Left colon (tissue), 2 donors: Measurements from ENCODE around the gene NELL1. TPM values are rescaled to one million over a fixed set of nuclear protein-coding genes. Genes with fewer than 3 reads are reported as not detected.

Experiments used
- ATAC-seq: fragments of 200-7000 bp; cut with Tn5 transposase; one replicate; pipeline ENCODE4 v1.9.1; 2020; ENCODE audit warnings: mild to moderate bottlenecking, moderate library complexity
- DNase-seq, 2 donors: peaks; one replicate each; pipeline ENCODE4 v3.0.0-alpha.2; 2020
- intact Hi-C, 2 donors: fragments of 100-400 bp; cut with DNase I in 1 of 2; cut with micrococcal nuclease in 1 of 2; formaldehyde crosslinking; loops; one replicate each; pipeline versions ENCODE4 v1.11.2 to v1.14.0; 2022; cut with DNase I, micrococcal nuclease
- long read RNA-seq: library from polyadenylated mRNA; unstranded; transcript quantifications from one replicate; pipeline ENCODE4 v2.0.0, GENCODE V29; 2021
- total RNA-seq, 2 donors: library from RNA; stranded (reverse); fragmentation: NEBNext Ultra II Directional; extraction: Animal tissue kit (Norgen Biotek cat#: 25700); gene quantifications; one replicate each; pipeline ENCODE4 v1.2.1, GENCODE V29; 2021
- donor health status: DM: no; HTN: no; CAD: no.
- donor health status: DM: yes; HTN: yes; CAD: no.

NELL1 gene
- under 1 TPM; 0.09 to 0.89 TPM for total RNA-seq
- long read RNA-seq: 0 reads

DNA sequence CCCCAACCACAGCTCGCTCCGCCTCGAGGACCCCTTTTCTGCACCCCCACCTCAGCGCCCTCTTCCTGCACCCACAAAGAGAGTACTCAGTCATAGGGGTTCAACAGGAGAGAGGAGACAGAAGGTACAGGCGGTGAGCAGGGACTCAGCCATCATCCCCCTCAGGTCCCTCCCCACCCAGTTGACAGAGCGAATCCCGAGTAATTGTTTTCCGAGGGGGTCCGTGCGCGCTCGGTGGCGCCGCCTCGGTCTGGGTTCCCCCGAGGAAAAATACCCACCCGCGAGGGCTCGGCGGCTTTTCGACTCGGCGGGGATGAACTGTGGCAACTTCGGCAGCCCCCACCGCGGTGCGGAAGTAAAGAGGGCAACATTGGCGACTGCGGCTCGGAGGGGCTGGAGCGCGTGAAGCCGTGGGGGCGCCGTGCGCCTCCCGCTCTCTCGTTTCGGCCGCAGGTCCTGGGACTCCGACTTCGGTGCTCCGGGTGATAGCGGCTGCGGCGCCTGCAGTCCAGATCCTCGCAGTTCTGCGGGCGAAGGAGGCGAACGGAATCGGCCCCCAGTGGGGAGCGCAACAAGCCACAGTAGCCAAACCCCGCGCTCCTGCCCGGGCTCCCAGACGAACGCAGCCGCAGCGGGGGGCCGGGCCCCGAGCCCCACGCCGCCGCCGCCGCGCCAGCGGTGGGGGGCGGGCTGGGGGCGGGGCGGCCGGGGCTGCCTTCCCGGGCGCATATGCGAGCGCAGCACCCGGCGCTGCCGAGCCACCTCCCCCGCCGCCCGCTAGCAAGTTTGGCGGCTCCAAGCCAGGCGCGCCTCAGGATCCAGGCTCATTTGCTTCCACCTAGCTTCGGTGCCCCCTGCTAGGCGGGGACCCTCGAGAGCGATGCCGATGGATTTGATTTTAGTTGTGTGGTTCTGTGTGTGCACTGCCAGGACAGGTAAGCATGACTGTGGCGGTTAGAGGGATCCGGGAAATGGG, at the start of gene NELL1:
Gene NELL1, plus strand, starts transcription at position 743 of the 976 bp plus-strand sequence.
- DNase-seq: no peak
- intact Hi-C loops: no loop called here
- ATAC-seq: no peak

- ATAC-seq (no peak), DNase-seq (no peak)
- intact Hi-C loops: no loop called here
These were observed 48.4 kb upstream of the NELL1 start for GRCh38 chr11:20620988-20621387.

DNA sequence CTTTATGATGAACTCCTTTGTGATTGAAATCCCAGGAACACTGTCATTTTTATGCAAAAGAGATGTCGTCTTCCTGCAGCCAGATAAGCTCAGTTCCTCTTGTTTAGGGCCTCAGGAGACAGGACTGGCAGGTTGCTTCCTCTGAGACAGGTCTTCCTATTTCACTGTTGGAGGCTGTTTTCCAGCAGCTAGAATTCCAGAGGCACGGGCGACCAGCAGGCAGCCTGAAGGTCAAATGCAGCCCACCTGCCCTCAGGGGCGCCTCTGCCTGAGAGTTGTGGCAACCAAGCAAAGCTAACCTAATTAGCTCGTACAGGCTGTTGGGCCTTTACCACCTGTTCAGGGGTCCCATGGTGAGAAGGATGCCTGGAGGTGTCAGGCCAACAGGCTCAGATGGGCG, 47.7 kb upstream of the NELL1 start:
- DNase-seq (no peak), ATAC-seq (no peak)
- intact Hi-C loops: no loop called here

GRCh38 chr11:20623252-20623651, 46.1 kb upstream of the NELL1 start:
- DNase-seq (no peak), ATAC-seq (no peak)
- intact Hi-C loops: no loop called here

DNA sequence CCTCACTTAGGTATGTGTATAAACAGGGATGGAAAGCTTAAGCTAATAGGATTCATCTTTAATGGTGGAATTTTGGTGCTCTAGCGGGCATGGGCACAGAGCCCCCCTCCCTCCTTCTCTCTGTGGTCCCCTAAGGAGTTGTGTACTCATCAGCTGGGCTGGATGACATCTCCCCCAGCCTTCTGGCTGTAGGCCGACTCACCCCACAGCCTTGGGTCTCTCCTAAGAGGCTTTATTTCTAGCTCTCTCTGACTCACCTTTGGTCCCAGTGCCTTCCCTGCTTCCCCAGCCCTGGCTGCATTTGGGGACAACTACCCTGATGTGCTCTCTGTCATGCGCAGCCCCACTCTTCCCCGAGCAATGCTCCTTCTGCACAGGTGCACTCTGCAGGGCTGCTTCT, 43.1 kb upstream of the NELL1 start:
- no peak for ATAC-seq
- intact Hi-C loops: no loop called here
- no peak for DNase-seq

- DNase-seq (no peak), ATAC-seq (no peak)
- intact Hi-C loops: no loop called here
These were observed 42.4 kb upstream of the NELL1 start for GRCh38 chr11:20627026-20627425.

DNA sequence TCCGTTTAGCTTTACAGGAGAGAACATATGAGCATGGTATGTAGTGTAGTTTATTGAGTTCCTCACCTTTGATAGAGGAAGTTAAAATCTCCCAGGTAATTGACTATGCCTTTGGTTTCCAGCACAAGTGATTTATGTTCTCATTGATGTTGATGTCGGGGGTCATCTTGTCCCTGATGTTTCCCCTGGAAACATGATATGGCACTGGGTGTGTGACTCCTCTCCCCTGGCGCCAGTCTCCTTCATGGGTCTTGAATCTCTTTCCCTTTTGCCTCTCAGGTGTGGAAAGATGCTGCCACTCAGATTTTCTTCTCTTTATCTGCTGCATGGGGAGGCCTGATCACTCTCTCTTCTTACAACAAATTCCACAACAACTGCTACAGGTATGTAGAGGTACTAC, 41.7 kb upstream of the NELL1 start:
- DNase-seq (no peak), ATAC-seq (no peak)
- intact Hi-C loops: no loop called here

DNA sequence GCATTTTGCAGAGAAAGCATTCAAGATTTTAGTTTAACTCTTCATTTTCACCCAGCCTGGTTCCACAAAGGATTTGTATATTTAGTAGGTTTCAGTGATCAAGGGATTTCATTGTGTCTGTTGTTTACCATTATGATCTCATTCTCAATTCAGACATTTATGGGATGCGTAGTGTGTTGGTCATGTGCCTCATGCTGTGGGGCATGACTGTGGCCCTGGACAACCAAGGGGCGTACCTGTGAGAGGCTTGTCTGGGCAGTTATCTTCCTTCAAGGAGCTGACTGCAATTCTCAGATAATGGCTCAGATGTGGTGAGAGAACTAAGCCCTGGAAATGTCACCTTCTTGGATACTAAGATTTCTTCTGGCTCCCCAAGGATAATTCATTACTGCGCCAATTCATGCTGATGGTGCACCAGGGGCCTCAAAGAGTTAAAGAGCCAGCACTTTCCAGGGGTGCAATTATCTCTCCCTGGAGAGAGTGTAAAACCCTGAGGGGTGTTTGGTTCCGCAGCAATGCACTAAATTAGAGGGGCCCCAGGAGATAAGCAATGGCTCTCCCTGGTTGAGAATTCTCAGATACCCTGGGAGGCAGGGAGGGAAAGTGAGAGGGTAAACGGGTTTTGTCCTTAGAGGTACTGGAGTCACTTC, 37.7 kb upstream of the NELL1 start:
- intact Hi-C loops: no loop called here
- DNase-seq (no peak), ATAC-seq (no peak)

DNA sequence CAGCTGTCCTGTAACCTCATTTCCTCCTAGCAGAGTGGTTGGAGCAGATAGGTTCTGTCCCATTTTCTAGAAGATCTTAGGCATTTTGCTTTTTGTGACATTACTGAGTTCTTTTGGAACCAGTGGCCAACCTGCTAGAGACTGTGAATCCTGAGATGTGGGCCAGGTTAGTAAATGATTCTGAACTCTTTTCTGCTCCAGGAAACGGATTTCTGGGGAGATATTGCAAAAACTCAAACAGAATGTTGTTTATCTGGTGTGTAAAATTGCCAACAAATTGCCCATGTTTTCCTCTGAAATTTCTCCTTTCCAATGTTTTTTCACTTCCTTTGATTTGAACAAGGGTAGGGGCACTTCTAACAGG, 37.2 kb upstream of the NELL1 start:
- intact Hi-C loops: no loop called here
- DNase-seq (no peak), ATAC-seq (no peak)

DNA sequence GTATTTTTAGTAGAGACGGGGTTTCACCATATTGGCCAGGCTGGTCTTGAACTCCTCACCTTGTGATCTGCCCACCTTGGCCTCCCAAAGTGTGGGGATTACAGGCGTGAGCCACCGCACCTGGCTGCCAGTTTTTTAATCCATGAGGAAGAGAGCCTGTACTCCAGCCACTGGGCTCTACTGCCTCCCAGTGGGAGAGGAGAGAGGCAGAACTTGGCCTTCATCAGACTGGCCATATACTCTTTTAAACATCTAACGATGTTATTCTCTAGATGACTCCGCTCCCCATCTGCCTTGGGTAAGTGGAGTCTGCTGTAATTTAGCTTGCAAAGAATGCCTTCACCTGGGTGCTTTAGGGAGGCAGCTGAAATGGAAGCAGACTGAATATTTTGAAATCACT, 35.3 kb upstream of the NELL1 start:
- intact Hi-C loops: no loop called here
- DNase-seq: no peak
- ATAC-seq: no peak

- ATAC-seq (no peak), DNase-seq (no peak)
- intact Hi-C loops: no loop called here
These were observed 34.6 kb upstream of the NELL1 start for GRCh38 chr11:20634781-20635180.

- DNase-seq (no peak), ATAC-seq (no peak)
- intact Hi-C loops: no loop called here
These were observed 31.3 kb upstream of the NELL1 start for GRCh38 chr11:20638074-20638473.

- no peak for ATAC-seq
- DNase-seq: no peak
- intact Hi-C loops: loop anchor here in 1 of 2 donors (10.0 kb wide), 1 partner anchor 1635 kb away; no protein-coding TSS in a partner anchor
These were observed 29.7 kb upstream of the NELL1 start for GRCh38 chr11:20639688-20640087.

DNA sequence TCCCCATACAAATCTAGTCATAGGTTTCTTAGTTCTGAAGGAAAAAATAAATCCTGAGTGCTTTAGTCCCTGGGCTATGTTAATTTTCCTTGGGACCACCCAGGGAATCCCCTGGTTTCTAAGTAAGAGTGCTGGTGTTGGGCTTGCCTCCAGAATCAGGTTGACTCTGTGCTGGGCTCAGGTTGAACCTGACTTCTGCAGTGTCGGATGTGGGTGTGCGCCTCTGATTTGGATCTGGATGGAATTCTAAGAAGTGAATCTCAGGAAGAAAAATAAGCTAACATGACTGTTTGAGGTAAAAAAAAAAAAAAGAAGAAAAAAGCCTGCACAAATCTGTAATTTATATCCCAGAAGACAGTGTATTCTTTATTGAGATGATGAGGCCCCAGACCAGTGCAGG, 29.0 kb upstream of the NELL1 start:
- no peak for ATAC-seq
- DNase-seq: no peak
- intact Hi-C loops: loop anchor here in 1 of 2 donors (10.0 kb wide), 1 partner anchor 1634 kb away; no protein-coding TSS in a partner anchor

- DNase-seq: no peak
- no peak for ATAC-seq
- intact Hi-C loops: loop anchor here in 1 of 2 donors (10.0 kb wide), 1 partner anchor 1630 kb away; no protein-coding TSS in a partner anchor
These were observed 25.0 kb upstream of the NELL1 start for GRCh38 chr11:20644360-20644759.

DNA sequence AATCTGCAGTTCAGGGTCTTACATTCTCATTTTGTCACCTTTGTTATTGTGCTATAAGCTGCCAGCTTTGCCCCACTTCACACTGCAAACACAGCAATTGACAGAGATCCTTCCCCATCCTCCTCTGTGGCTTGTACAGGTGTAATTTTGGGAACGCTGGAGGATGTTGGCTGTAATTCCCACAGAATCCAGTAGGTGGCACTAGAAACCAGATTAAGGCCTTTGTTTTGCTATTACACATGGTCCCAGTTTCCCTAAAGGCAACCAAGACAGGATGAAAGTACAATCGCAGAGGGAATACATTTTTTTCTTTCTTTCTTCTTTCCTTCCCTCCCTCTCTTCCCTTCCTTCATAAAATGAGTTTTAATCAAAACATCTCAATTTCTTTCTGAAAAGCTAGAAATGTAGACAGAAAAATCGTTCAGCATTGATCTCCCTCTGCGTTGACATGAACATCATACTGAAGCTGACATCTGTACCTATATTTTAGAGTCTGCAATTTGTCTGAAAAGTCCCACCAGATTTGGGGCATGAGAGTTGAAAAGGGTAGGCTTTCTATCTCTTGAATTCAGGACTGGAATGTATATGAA, 21.3 kb upstream of the NELL1 start:
- intact Hi-C loops: loop anchor here in 1 of 2 donors (10.0 kb wide), 1 partner anchor 1627 kb away; no protein-coding TSS in a partner anchor
- DNase-seq: peak in 1 of 2 donors; percentile 21
- ATAC-seq: peak; percentile 40

GRCh38 chr11:20652150-20652806, 17.1 kb upstream of the NELL1 start:
- no peak for ATAC-seq
- intact Hi-C loops: no loop called here
- no peak for DNase-seq

GRCh38 chr11:20654038-20654437, 15.3 kb upstream of the NELL1 start:
- DNase-seq (no peak), ATAC-seq (no peak)
- intact Hi-C loops: no loop called here

DNA sequence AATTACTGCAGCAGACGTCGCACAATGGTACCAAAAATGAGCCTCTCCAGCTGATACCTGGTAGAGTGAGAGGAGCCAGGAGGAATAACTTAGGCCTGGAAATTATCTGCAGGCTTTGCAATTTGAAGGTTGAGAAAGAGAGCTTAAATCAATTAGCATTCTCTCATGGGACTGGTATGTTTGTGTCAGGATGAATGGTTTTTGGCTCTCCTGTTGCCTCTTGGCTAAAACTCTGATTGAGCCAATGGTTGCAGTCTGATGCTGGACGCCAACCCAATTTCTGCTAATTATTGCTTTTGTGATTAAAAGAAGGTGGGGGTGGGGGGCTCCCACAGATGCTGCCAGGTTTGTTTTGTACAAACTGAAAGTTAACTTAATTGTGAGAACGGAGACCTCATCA, 12.5 kb upstream of the NELL1 start:
- DNase-seq (no peak), ATAC-seq (no peak)
- intact Hi-C loops: no loop called here
